Smooth muscle cell (in vitro differentiated cells): ENCODE data around the gene PCMTD2. TPM values are rescaled to one million over a fixed set of nuclear protein-coding genes. Genes with fewer than 3 reads are reported as not detected.
"Not testable (repeated sequence)": the region's sequence is repeated elsewhere in the genome, so short reads cannot be mapped to it uniquely, and the experiment has no call there.

ENCODE experiments used
- DNase-seq: peaks from one replicate; lab custom pipeline; 2025; ENCODE audit not compliant: unreplicated experiment; lab: John Stamatoyannopoulos, UW
- H2AFZ ChIP-seq: fragments of 200-600 bp; sonication (generic); 2 replicates; pipeline ENCODE4 v1.6.0; 2016; ENCODE audit warnings: antibody characterized with exemption, low read depth, mild to moderate bottlenecking
- H3F3A ChIP-seq: fragments of 200-600 bp; sonication (generic); 2 replicates; pipeline ENCODE4 v1.6.0; 2017; ENCODE audit warnings: antibody characterized with exemption, low read depth
- H3K27ac ChIP-seq: fragments of 200-600 bp; sonication (generic); 2 replicates; pipeline ENCODE4 v1.5.1; 2016; ENCODE audit warnings: low read depth, mild to moderate bottlenecking
- H3K27me3 ChIP-seq: fragments of 200-600 bp; sonication (generic); 2 replicates; pipeline ENCODE4 v1.6.1; 2016; ENCODE audit warnings: low read depth, mild to moderate bottlenecking
- H3K36me3 ChIP-seq: fragments of 200-600 bp; sonication (generic); 2 replicates; pipeline ENCODE4 v1.5.1; 2016; ENCODE audit warnings: low read depth
- H3K4me1 ChIP-seq: fragments of 200-600 bp; sonication (generic); 2 replicates; pipeline ENCODE4 v1.5.1; 2016; ENCODE audit warnings: low read depth
- H3K4me2 ChIP-seq: fragments of 200-600 bp; sonication (generic); 2 replicates; pipeline ENCODE4 v1.6.0; 2016; ENCODE audit warnings: mild to moderate bottlenecking
- H3K4me3 ChIP-seq: fragments of 200-600 bp; sonication (generic); 2 replicates; pipeline ENCODE4 v1.5.1; 2016; ENCODE audit warnings: mild to moderate bottlenecking
- H3K79me2 ChIP-seq: fragments of 200-600 bp; sonication (generic); 2 replicates; pipeline ENCODE4 v1.6.0; 2016; ENCODE audit warnings: low read depth, mild to moderate bottlenecking
- H3K9ac ChIP-seq: fragments of 200-600 bp; sonication (generic); 2 replicates; pipeline ENCODE4 v1.6.0; 2016; ENCODE audit warnings: low read depth
- H3K9me3 ChIP-seq: fragments of 200-600 bp; sonication (generic); replicated peaks from 2 replicates; pipeline ENCODE4 v1.5.1; 2016; ENCODE audit warnings: low read depth
- H4K20me1 ChIP-seq: fragments of 200-600 bp; sonication (generic); 2 replicates; pipeline ENCODE4 v1.6.0; 2016; ENCODE audit warnings: low read depth
- CTCF ChIP-seq: fragments of 200-600 bp; sonication (generic); IDR thresholded peaks from 2 replicates; pipeline ENCODE4 v1.5.1; 2017; ENCODE audit warnings: borderline replicate concordance, mild to moderate bottlenecking, antibody characterized with exemption; ENCODE audit not compliant: insufficient read depth, poor library complexity, severe bottlenecking
- WGBS: methylation state at CpG from one replicate; pipeline ENCODE4 v1.1.7; 2016; ENCODE audit warnings: low lambda C conversion rate; 5-methylcytosine and 5-hydroxymethylcytosine counted together
- polyA plus RNA-seq: library from polyadenylated mRNA; unstranded; fragments of >200 nt; fragmentation: Nextera tagmentation; extraction: Ambion mirVana; gene quantifications from 2 replicates; pipeline ENCODE4 v1.2.1, GENCODE V29; 2016
- total RNA-seq: library from RNA; depleted of rRNA; stranded (reverse); fragments of >200 nt; gene quantifications from 2 replicates; pipeline ENCODE4 v1.2.3, GENCODE V29; 2014

The PCMTD2 gene
- total and polyA plus RNA-seq, 2 experiments from 2014 or later: 15.4 to 74.9 TPM

- Histone ChIP-seq H3K27ac (no peak overlapping the region), H3K79me2 (no peaks in the 10 kb centered on the region), H3K36me3 (no peaks in the 10 kb centered on the region), H4K20me1 (no peaks in the 10 kb centered on the region), H3K9me3 (no peaks in the 10 kb centered on the region), H3K4me3 (no peak overlapping the region), H3F3A (no peaks in the 10 kb centered on the region), H3K9ac (no peak overlapping the region), H2AFZ (no peak overlapping the region), H3K4me1 (no peaks in the 10 kb centered on the region), H3K4me2 (no peak overlapping the region), H3K27me3 (no peaks in the 10 kb centered on the region)
- DNase-seq: no peak
- 93% methylated on average over 5 of the region's 5 CpGs for WGBS
- TF ChIP-seq CTCF: no peak
Observed at GRCh38 chr20:64233725-64234124, 21.8 kb upstream of the PCMTD2 start.

DNA sequence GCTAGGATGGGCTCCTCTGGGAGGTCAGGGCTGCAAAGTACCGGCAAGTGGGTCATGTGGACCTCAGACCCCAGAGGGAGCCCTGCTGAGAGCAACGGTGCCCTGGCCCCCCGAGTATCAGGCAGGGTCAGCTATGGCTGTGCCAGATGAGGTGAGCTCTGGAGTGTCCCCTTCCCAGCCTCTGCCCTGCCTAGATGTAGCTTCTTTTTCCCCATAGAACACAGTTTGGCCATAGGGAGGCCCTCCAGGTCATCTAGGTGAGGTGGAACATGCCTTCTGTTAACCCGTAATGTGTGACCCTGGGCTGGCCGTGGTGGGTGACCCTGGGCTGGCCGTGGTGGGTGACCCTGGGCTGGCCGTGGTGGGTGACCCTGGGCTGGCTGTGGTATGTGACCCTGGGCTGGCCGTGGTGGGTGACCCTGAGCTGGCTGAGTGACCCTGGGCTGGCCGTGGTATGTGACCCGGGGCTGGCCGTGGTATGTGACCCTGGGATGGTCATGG, 21.2 kb upstream of the PCMTD2 start:
- Histone ChIP-seq H3K4me2 (no peak overlapping the region), H3K4me1 (no peaks in the 10 kb centered on the region), H3K36me3 (no peaks in the 10 kb centered on the region), H2AFZ (no peak overlapping the region), H4K20me1 (no peaks in the 10 kb centered on the region), H3K4me3 (no peak overlapping the region), H3K9ac (no peak overlapping the region), H3F3A (no peaks in the 10 kb centered on the region), H3K9me3 (no peaks in the 10 kb centered on the region), H3K27ac (no peak overlapping the region), H3K79me2 (no peaks in the 10 kb centered on the region), H3K27me3 (no peaks in the 10 kb centered on the region)
- no peak for TF ChIP-seq CTCF
- WGBS: 95% methylated on average over 11 of the region's 11 CpGs
- DNase-seq: no peak

DNA sequence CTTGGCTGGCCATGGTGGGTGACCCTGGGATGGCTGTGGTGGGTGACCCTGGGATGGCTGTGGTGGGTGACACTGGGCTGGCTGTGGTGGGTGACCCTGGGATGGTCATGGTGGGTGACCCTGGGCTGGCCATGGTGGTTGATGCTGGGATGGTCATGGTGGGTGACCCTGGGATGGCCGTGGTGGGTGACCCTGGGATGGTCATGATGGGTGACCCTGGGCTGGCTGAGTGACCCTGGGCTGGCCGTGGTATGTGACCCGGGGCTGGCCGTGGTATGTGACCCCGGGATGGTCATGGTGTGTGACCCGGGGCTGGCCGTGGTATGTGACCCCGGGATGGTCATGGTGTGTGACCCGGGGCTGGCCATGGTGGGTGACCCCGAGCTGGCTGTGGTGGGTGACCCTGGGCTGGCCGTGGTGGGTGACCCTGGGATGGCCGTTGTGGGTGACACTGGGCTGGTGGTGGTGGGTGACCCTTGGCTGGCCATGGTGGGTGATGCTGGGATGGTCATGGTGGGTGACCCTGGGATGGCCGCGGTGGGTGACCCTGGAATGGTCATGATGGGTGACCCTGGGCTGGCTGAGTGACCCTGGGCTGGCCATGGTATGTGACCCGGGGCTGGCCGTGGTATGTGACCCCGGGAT, 20.5 kb upstream of the PCMTD2 start:
- H3K27ac ChIP-seq, H3K9me3 ChIP-seq, H3K36me3 ChIP-seq, H2AFZ ChIP-seq, H3K4me1 ChIP-seq, H3K4me2 ChIP-seq, H3K4me3 ChIP-seq, H3K9ac ChIP-seq, H4K20me1 ChIP-seq, H3K27me3 ChIP-seq, H3K79me2 ChIP-seq, H3F3A ChIP-seq, DNase-seq: not testable (repeated sequence)
- 92% methylated on average over 14 of the region's 17 CpGs for WGBS

GRCh38 chr20:64236137-64237088, 19.1 kb upstream of the PCMTD2 start:
- no peaks in the 10 kb centered on the region for H3K4me1 ChIP-seq
- no peak for DNase-seq
- no peaks in the 10 kb centered on the region for H3F3A ChIP-seq
- H3K4me3 ChIP-seq: no peak overlapping the region
- H3K27ac ChIP-seq: no peak overlapping the region
- H3K79me2 ChIP-seq: no peaks in the 10 kb centered on the region
- 96% methylated on average over 24 of the region's 27 CpGs for WGBS
- no peaks in the 10 kb centered on the region for H4K20me1 ChIP-seq
- H3K36me3 ChIP-seq: no peaks in the 10 kb centered on the region
- no peaks in the 10 kb centered on the region for H3K9me3 ChIP-seq
- no peak overlapping the region for H3K4me2 ChIP-seq
- H3K9ac ChIP-seq: no peak overlapping the region
- no peak for TF ChIP-seq CTCF
- H2AFZ ChIP-seq: no peak overlapping the region
- no peaks in the 10 kb centered on the region for H3K27me3 ChIP-seq
